Upper lobe of right lung (tissue), 1 donor: ENCODE measurements around the gene SPN. TPM values are rescaled to one million over a fixed set of nuclear protein-coding genes. Genes with fewer than 3 reads are reported as not detected.
A peak's percentile ranks its signal among the peaks of the same experiment; 100 is the strongest.
"Not testable (repeated sequence)": the region's sequence is repeated elsewhere in the genome, so short reads cannot be mapped to it uniquely, and the experiment has no call there.

Source experiments
- ATAC-seq: fragments of 200-7000 bp; cut with Tn5 transposase; one replicate; pipeline ENCODE4 v1.9.1; 2020; ENCODE audit warnings: mild to moderate bottlenecking, moderate library complexity
- DNase-seq: peaks from one replicate; pipeline ENCODE4 v3.0.0-alpha.2; 2020
- H3K27ac ChIP-seq: fragments of 200-600 bp; one replicate; pipeline ENCODE4 v1.8.0; 2022
- H3K27me3 ChIP-seq: fragments of 200-600 bp; one replicate; pipeline ENCODE4 v1.8.0; 2022; ENCODE audit warnings: mild to moderate bottlenecking
- H3K36me3 ChIP-seq: fragments of 200-600 bp; one replicate; pipeline ENCODE4 v1.8.0; 2022
- H3K4me1 ChIP-seq: fragments of 200-600 bp; one replicate; pipeline ENCODE4 v1.8.0; 2022
- H3K4me3 ChIP-seq: fragments of 200-600 bp; one replicate; pipeline ENCODE4 v1.8.0; 2022; ENCODE audit warnings: mild to moderate bottlenecking
- H3K9me3 ChIP-seq: fragments of 200-600 bp; one replicate; pipeline ENCODE4 v1.8.0; 2022
- intact Hi-C: fragments of 100-400 bp; cut with DNase I; formaldehyde crosslinking; loops from one replicate; pipeline ENCODE4 v1.11.0; 2022
- total RNA-seq: library from RNA; stranded (reverse); fragmentation: NEBNext Ultra II Directional; extraction: Animal tissue kit (Norgen Biotek cat#: 25700); gene quantifications from one replicate; pipeline ENCODE4 v1.2.1, GENCODE V29; 2021
- TF ChIP-seq, protein P1 (sequence below): fragments of 200-600 bp; IDR thresholded peaks from one replicate; pipeline ENCODE4 v1.8.0; 2022; ENCODE audit warnings: antibody characterized with exemption
- donor health status: DM: no; HTN: yes; CAD: no; lungs with severe emphysema.

The SPN gene
- total RNA-seq, 1 donor from 2014 or later, result 70.7 TPM

DNA sequence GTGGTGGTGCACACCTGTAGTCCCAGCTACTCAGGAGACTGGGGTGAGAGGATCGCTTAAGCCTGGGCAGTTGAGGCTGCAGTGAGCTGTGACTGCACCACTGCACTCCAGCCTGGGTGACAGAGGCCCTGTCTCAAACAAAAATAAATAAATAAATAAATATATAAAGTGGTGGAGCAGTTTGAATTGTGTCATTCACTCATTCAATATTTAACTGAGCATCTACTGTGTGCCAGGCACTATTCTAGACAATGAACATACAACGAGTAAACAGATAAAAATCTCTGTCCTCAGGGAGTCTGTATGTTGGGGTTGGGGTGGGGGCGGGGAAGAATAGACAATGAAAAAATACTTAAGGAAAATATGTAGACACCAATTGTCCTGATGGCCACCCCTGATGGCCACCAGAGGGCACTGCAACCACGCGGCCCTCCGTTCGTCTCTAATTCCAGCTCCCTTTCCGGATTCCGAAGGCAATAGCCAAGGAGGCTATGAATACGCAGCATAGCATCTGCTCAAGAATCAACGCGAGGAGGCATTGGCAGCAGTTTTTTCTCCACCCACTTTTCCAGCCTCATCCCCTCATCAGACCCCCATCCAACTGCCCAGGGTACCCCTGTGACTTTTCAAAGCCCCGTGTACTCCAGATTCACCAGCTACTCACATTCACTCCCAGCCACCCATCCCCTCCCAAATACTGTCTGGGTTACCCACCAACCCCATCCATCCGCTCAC lies 37.4 kb downstream of the SPN start:
- H3K9me3 ChIP-seq, result no peaks in the 10 kb centered on the region
- TF ChIP-seq, protein P1, sequence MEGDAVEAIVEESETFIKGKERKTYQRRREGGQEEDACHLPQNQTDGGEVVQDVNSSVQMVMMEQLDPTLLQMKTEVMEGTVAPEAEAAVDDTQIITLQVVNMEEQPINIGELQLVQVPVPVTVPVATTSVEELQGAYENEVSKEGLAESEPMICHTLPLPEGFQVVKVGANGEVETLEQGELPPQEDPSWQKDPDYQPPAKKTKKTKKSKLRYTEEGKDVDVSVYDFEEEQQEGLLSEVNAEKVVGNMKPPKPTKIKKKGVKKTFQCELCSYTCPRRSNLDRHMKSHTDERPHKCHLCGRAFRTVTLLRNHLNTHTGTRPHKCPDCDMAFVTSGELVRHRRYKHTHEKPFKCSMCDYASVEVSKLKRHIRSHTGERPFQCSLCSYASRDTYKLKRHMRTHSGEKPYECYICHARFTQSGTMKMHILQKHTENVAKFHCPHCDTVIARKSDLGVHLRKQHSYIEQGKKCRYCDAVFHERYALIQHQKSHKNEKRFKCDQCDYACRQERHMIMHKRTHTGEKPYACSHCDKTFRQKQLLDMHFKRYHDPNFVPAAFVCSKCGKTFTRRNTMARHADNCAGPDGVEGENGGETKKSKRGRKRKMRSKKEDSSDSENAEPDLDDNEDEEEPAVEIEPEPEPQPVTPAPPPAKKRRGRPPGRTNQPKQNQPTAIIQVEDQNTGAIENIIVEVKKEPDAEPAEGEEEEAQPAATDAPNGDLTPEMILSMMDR, result peak; percentile 93
- ATAC-seq (peak; percentile 97), DNase-seq (peak; percentile 85)
- no peaks in the 10 kb centered on the region for H3K36me3 ChIP-seq
- no peak overlapping the region for H3K4me3 ChIP-seq
- intact Hi-C loops, result no loop called here
- H3K27ac ChIP-seq, result no peak overlapping the region
- no peaks in the 10 kb centered on the region for H3K27me3 ChIP-seq
- no peaks in the 10 kb centered on the region for H3K4me1 ChIP-seq

DNA sequence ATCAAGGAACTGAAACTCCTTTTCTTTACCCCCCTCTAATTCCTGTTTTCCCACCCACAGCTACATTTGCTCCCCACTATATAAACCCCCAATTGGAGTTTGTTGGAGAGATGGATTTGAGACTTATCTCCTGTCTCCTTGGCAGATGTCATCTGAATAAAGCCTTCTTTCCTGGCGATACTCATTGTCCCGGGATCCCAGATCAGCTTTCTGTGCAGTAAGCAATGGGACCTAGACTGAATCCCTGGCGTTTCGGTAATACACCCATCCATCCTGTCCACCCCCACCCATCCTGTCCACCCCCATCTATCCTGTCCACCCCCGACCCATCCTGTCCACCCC lies 38.1 kb downstream of the SPN start:
- Histone ChIP-seq H3K9me3 (no peaks in the 10 kb centered on the region), H3K4me3 (no peak overlapping the region), H3K27ac (no peak overlapping the region), H3K4me1 (no peaks in the 10 kb centered on the region), H3K27me3 (no peaks in the 10 kb centered on the region), H3K36me3 (no peaks in the 10 kb centered on the region)
- DNase-seq, result peak; percentile 13
- intact Hi-C loops, result no loop called here
- TF ChIP-seq, protein P1, result no peak
- no peak for ATAC-seq

DNA sequence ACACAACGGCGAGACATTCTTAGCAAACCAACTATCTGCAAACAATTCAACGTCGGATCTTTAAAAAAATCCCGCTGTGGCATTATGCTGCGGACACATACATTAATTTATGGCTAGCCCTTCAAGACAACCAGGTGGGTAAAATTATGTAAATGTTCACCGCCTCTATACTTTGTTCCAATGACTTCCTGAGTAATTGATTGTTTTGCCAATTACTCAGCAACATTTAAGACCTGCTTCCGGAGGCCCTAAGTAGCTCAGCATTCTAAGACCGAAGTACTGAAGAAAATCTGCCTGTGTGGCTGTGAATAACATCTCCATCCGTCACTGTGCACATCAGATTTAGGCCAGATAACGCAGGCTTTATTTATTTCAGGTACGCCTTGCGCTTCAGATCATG lies 39.2 kb downstream of the SPN start:
- Histone ChIP-seq H3K4me1 (no peaks in the 10 kb centered on the region), H3K36me3 (no peaks in the 10 kb centered on the region), H3K9me3 (no peaks in the 10 kb centered on the region), H3K27me3 (no peaks in the 10 kb centered on the region), H3K4me3 (no peak overlapping the region), H3K27ac (peak overlapping the region; percentile 47)
- intact Hi-C loops, result no loop called here
- TF ChIP-seq, protein P1, result no peak
- DNase-seq, result no peak
- ATAC-seq, result no peak

DNA sequence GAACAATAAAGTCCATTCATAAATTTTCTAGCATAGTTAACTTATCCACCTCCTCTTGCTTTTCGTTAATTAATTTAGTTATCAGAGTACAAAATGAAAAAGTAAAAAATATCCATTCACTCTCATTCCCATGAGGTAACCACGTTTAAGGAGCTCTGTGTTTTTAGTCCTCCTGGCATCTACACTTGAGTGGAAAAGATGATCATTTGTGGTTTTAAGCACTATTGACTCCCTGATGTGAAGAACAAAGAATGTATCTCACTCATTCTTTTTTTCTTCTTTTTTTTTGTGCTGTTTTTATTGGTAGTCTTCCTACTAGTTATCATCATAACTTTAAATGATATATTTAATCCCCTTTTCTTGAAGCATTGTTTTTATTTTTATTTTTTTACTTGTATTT lies 42.0 kb downstream of the SPN start:
- H3K9me3 ChIP-seq, result no peaks in the 10 kb centered on the region
- DNase-seq (no peak), ATAC-seq (no peak)
- TF ChIP-seq, protein P1, result no peak
- intact Hi-C loops, result no loop called here
- H3K4me3 ChIP-seq, result no peak overlapping the region
- H3K4me1 ChIP-seq, result no peaks in the 10 kb centered on the region
- no peaks in the 10 kb centered on the region for H3K36me3 ChIP-seq
- no peaks in the 10 kb centered on the region for H3K27me3 ChIP-seq
- no peak overlapping the region for H3K27ac ChIP-seq

DNA sequence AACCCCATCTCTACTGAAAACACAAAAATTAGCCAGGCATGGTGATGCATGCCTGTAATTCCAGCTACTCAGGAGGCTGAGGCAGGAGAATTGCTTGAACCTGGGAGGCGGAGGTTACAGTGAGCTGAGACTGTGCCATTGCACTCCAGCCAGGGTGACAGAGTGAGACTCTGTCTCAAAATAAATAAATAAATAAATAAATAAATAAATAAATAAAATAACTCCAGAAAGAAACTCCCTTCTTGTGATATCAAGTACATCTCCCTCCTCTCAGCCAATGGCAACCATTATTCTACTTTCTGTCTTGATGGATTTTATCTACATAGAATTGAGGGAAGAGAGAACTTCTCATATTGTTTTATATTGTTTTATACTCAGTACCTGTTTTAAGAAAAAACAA lies 44.1 kb downstream of the SPN start:
- H3K27me3 ChIP-seq, H3K27ac ChIP-seq, H3K4me3 ChIP-seq, H3K4me1 ChIP-seq, intact Hi-C loops, H3K36me3 ChIP-seq, H3K9me3 ChIP-seq, DNase-seq, ATAC-seq: not testable (repeated sequence)

DNA sequence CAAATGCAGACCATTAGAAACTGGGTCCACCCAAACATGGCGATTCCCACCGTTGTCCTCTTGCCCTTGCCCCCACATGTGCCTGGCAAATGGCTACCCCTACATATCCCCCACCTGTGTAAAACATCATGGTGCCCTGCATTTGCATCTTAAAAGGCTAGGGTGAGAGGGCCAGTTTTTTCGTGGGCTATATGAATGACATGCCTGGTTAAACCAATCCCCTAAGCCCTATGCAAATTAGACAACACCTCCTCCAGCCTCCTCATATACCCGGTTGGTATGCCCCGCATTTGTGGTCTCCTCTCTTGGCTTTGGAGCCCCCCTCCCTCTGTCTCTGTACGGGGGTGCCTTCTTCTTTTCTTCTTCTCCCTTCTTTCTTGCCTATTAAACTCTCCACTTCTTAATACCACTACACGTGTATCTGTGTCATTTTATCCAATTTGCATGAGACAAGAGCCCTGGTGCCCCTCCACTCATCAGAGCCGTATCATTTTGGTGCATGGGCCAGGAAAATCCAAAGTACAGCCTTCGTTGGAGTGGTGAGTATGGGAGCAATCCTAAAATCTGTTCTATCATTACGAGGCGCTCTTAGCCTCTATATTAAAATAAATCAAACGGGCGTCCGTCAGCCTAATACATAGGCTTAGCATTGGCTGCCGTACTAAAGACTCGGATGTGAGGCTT lies 46.0 kb downstream of the SPN start:
- intact Hi-C loops, result no loop called here
- H3K9me3 ChIP-seq, result no peaks in the 10 kb centered on the region
- DNase-seq, result peak; percentile 21
- TF ChIP-seq, protein P1, result no peak
- H3K36me3 ChIP-seq, result no peaks in the 10 kb centered on the region
- H3K27ac ChIP-seq, result no peak overlapping the region
- ATAC-seq, result no peak
- H3K27me3 ChIP-seq, result no peaks in the 10 kb centered on the region
- H3K4me3 ChIP-seq, result no peak overlapping the region
- no peaks in the 10 kb centered on the region for H3K4me1 ChIP-seq

DNA sequence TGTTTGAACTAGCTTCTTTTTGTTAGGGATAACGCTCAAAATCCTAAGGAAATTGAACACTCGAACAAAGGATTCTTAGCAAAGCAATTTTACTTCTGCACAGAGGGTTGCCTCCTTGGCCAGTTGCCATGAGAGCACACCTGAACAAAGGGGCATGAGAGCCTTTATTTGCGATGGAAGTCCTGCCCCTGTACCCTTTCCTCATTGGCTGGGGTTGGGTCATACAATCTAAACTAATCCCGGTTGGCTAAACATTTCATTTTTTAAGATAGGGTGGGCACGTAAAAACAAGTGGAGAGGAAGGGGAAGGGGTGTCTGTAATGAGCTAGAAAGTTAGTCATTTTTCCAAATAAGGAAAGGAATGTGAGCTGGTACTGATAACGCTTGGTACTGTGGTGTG lies 46.6 kb downstream of the SPN start:
- intact Hi-C loops, H3K27ac ChIP-seq, H3K27me3 ChIP-seq, DNase-seq, H3K36me3 ChIP-seq, H3K9me3 ChIP-seq, H3K4me1 ChIP-seq, ATAC-seq, H3K4me3 ChIP-seq: not testable (repeated sequence)
